H9 (cell line): Measurements from ENCODE around the gene CRBN. TPM values are rescaled to one million over a fixed set of nuclear protein-coding genes. Genes with fewer than 3 reads are reported as not detected.

Experiments
- DNase-seq: peaks from one replicate; pipeline ENCODE4 v3.0.0-alpha.2; 2017
- H2AFZ ChIP-seq: one replicate; pipeline ENCODE4 v1.6.1; 2013; ENCODE audit warnings: mild to moderate bottlenecking, low read length, control low read depth, moderate library complexity
- H2AK5ac ChIP-seq: 2 replicates; pipeline ENCODE4 v1.6.1; 2013; ENCODE audit warnings: low read length, control low read depth, mixed read lengths; ENCODE audit not compliant: insufficient read length
- H2BK120ac ChIP-seq: one replicate; pipeline ENCODE4 v1.6.1; 2013; ENCODE audit warnings: low read depth, mild to moderate bottlenecking, low read length, control low read depth, inconsistent platforms; ENCODE audit not compliant: poor library complexity, severe bottlenecking
- H2BK12ac ChIP-seq: 2 replicates; pipeline ENCODE4 v1.6.1; 2013; ENCODE audit warnings: low read length, control low read depth, mixed read lengths, low read depth; ENCODE audit not compliant: insufficient read length
- H2BK15ac ChIP-seq: 2 replicates; pipeline ENCODE4 v1.6.1; 2013; ENCODE audit warnings: low read depth, low read length, control low read depth
- H2BK20ac ChIP-seq: one replicate; pipeline ENCODE4 v1.6.1; 2013; ENCODE audit warnings: low read depth, mild to moderate bottlenecking, low read length, control low read depth, inconsistent platforms; ENCODE audit not compliant: poor library complexity, severe bottlenecking
- H2BK5ac ChIP-seq: 2 replicates; pipeline ENCODE4 v1.6.1; 2013; ENCODE audit warnings: low read length, control low read depth, mixed read lengths; ENCODE audit not compliant: insufficient read length
- H3K14ac ChIP-seq: 2 replicates; pipeline ENCODE4 v1.6.1; 2013; ENCODE audit warnings: low read length, control low read depth; ENCODE audit not compliant: insufficient read depth
- H3K18ac ChIP-seq: 2 replicates; pipeline ENCODE4 v1.6.1; 2013; ENCODE audit warnings: low read depth, mild to moderate bottlenecking, mixed read lengths, low read length, control low read depth; ENCODE audit not compliant: insufficient read length
- H3K23ac ChIP-seq: 2 replicates; pipeline ENCODE4 v1.6.1; 2013; ENCODE audit warnings: low read length, control low read depth, mixed read lengths, low read depth; ENCODE audit not compliant: insufficient read length
- H3K23me2 ChIP-seq: 2 replicates; pipeline ENCODE4 v1.6.1; 2013; ENCODE audit warnings: low read depth, mild to moderate bottlenecking, mixed read lengths, low read length, control low read depth; ENCODE audit not compliant: insufficient read length, poor library complexity, severe bottlenecking
- H3K27ac ChIP-seq: 2 replicates; pipeline ENCODE4 v1.5.1; 2013; ENCODE audit warnings: low read length, control low read depth, mixed read lengths, low read depth; ENCODE audit not compliant: insufficient read length
- H3K27me3 ChIP-seq: 2 replicates; pipeline ENCODE4 v1.6.1; 2013; ENCODE audit warnings: low read length, control low read depth, inconsistent platforms; ENCODE audit not compliant: insufficient read depth
- H3K4ac ChIP-seq: 2 replicates; pipeline ENCODE4 v1.6.1; 2013; ENCODE audit warnings: low read depth, mild to moderate bottlenecking, control low read depth, inconsistent platforms, low read length, moderate library complexity
- H3K4me1 ChIP-seq: 2 replicates; pipeline ENCODE4 v1.6.1; 2013; ENCODE audit warnings: low read length, control low read depth, inconsistent platforms; ENCODE audit not compliant: insufficient read depth
- H3K4me2 ChIP-seq: 2 replicates; pipeline ENCODE4 v1.6.1; 2013; ENCODE audit warnings: low read length, control low read depth, mixed read lengths; ENCODE audit not compliant: insufficient read length, insufficient read depth
- H3K56ac ChIP-seq: 2 replicates; pipeline ENCODE4 v1.6.1; 2013; ENCODE audit warnings: low read depth, mild to moderate bottlenecking, mixed read lengths, low read length, control low read depth; ENCODE audit not compliant: insufficient read length
- H3K79me1 ChIP-seq: 2 replicates; pipeline ENCODE4 v1.6.1; 2013; ENCODE audit warnings: low read depth, mild to moderate bottlenecking, moderate library complexity, low read length, control low read depth, inconsistent platforms; ENCODE audit not compliant: insufficient read depth, poor library complexity, severe bottlenecking
- H3K79me2 ChIP-seq: 2 replicates; pipeline ENCODE4 v1.6.1; 2013; ENCODE audit warnings: low read length, control low read depth, inconsistent platforms; ENCODE audit not compliant: insufficient read depth
- H3K9ac ChIP-seq: 2 replicates; pipeline ENCODE4 v1.6.1; 2013; ENCODE audit warnings: low read length, control low read depth, mixed read lengths; ENCODE audit not compliant: insufficient read length; ENCODE audit errors: extremely low read depth
- H3K9me3 ChIP-seq: one replicate; pipeline ENCODE4 v1.6.1; 2013; ENCODE audit warnings: low read depth, low read length, inconsistent platforms; ENCODE audit not compliant: control insufficient read depth
- H3T11ph ChIP-seq: one replicate; pipeline ENCODE4 v1.6.1; 2013; ENCODE audit warnings: mild to moderate bottlenecking, low read length, control low read depth, inconsistent platforms
- H4K20me1 ChIP-seq: one replicate; pipeline ENCODE4 v1.6.1; 2013; ENCODE audit not compliant: control insufficient read depth, insufficient read length, insufficient read depth
- H4K5ac ChIP-seq: 2 replicates; pipeline ENCODE4 v1.6.1; 2013; ENCODE audit warnings: low read depth, mild to moderate bottlenecking, mixed read lengths, low read length, control low read depth; ENCODE audit not compliant: insufficient read length
- H4K8ac ChIP-seq: replicated peaks from 2 replicates; pipeline ENCODE4 v1.6.1; 2013; ENCODE audit warnings: low read length, control low read depth, mixed read lengths, low read depth; ENCODE audit not compliant: insufficient read length
- H4K91ac ChIP-seq: 2 replicates; pipeline ENCODE4 v1.6.1; 2013; ENCODE audit warnings: low read depth, mild to moderate bottlenecking, moderate library complexity, mixed read lengths, low read length, control low read depth; ENCODE audit not compliant: insufficient read length
- H3K27ac Mint-ChIP-seq, 3 experiments: 2 replicates in 2 of 3; 3 replicates in 1 of 3; pipeline ENCODE4 v1.8.0; 2020 to 2021; ENCODE audit warnings: mixed read lengths in 3 of 3, mild to moderate bottlenecking in 1 of 3, moderate library complexity in 1 of 3
- H3K27me3 Mint-ChIP-seq: 2 replicates; pipeline ENCODE4 v1.8.0; 2021; ENCODE audit warnings: low read depth, mild to moderate bottlenecking, moderate library complexity, mixed read lengths
- H3K36me3 Mint-ChIP-seq, 3 experiments: 2 replicates in 2 of 3; 3 replicates in 1 of 3; pipeline ENCODE4 v1.8.0; 2020 to 2021; ENCODE audit warnings: low read depth in 3 of 3, mixed read lengths in 3 of 3; ENCODE audit not compliant: insufficient read depth in 1 of 3
- H3K4me1 Mint-ChIP-seq, 2 experiments: 2 replicates each; pipeline ENCODE4 v1.8.0; 2020; ENCODE audit warnings: mixed read lengths in 2 of 2
- H3K4me3 Mint-ChIP-seq, 2 experiments: 2 replicates in 1 of 2; 3 replicates in 1 of 2; pipeline ENCODE4 v1.8.0; 2020 to 2021; ENCODE audit warnings: mild to moderate bottlenecking in 2 of 2, mixed read lengths in 2 of 2, moderate library complexity in 1 of 2
- H3K9me3 Mint-ChIP-seq, 2 experiments: 2 replicates in 1 of 2; 3 replicates in 1 of 2; pipeline ENCODE4 v1.8.0; 2020; ENCODE audit warnings: mild to moderate bottlenecking in 2 of 2, mixed read lengths in 2 of 2, moderate library complexity in 1 of 2
- CTCF ChIP-seq: fragments of 200-600 bp; sonication (generic); conservative IDR thresholded peaks from 3 replicates; pipeline ENCODE4 v1.8.0; 2021; ENCODE audit warnings: antibody characterized with exemption, mild to moderate bottlenecking
- WGBS: extraction: QIAGEN DNeasy Blood & Tissue Kit; methylation state at CpG from one replicate; pipeline ENCODE4 v1.1.7; 2013; ENCODE audit warnings: missing lambda C conversion rate, low lambda C conversion rate, mixed read lengths; ENCODE audit not compliant: insufficient read length; ENCODE audit errors: extremely low coverage; 5-methylcytosine and 5-hydroxymethylcytosine counted together
- total RNA-seq: library from RNA; stranded (reverse); gene quantifications from 2 replicates; pipeline ENCODE4 v1.2.1, GENCODE V29; 2021

CRBN gene
- total RNA-seq, 1 experiment from 2014 or later: 40.2 TPM

- no peak overlapping the region for H2BK15ac ChIP-seq
- 0 out of 4 replicates have a peak, but pooled peaks cover 0 to 4% of the 10 kb centered on the region in 2 experiments for H3K4me1 Mint-ChIP-seq
- no peak overlapping the region for H2BK120ac ChIP-seq
- no peak overlapping the region for H3K56ac ChIP-seq
- H2AFZ ChIP-seq: no peak overlapping the region
- H3K79me1 ChIP-seq: no peaks in the 10 kb centered on the region
- H3K4me1 ChIP-seq: no peaks in the 10 kb centered on the region
- no peaks in the 10 kb centered on the region for H3K27me3 Mint-ChIP-seq
- H3K9me3 ChIP-seq: no peaks in the 10 kb centered on the region
- H4K5ac ChIP-seq: no peak overlapping the region
- H2AK5ac ChIP-seq: no peak overlapping the region
- TF ChIP-seq CTCF: no peak
- no peak overlapping the region for H3K4me3 Mint-ChIP-seq
- no peak overlapping the region for H2BK5ac ChIP-seq
- DNase-seq: no peak
- H3K14ac ChIP-seq: no peak overlapping the region
- peaks cover 3% of the 10 kb centered on the region; the same call in 1 of the 2 replicates for H3K79me2 ChIP-seq
- H3K23ac ChIP-seq: no peak overlapping the region
- H4K91ac ChIP-seq: no peak overlapping the region
- no peak overlapping the region for H4K8ac ChIP-seq
- no peak overlapping the region for H3K9ac ChIP-seq
- H3K18ac ChIP-seq: no peak overlapping the region
- no peaks in the 10 kb centered on the region for H3K23me2 ChIP-seq
- peak overlapping the region in 1 of 3 experiments; percentile 1; a peak in 3 of 7 replicates for H3K27ac Mint-ChIP-seq
- no peaks in the 10 kb centered on the region for H3K9me3 Mint-ChIP-seq
- peaks cover 23 to 52% (median 51%) of the 10 kb centered on the region in 3 experiments; a peak in 6 of 7 replicates for H3K36me3 Mint-ChIP-seq
- no peak overlapping the region for H2BK20ac ChIP-seq
- no peaks in the 10 kb centered on the region for H4K20me1 ChIP-seq
- H3K27me3 ChIP-seq: no peaks in the 10 kb centered on the region
- H3T11ph ChIP-seq: no peak overlapping the region
- no peak overlapping the region for H3K27ac ChIP-seq
- no peak overlapping the region for H3K4me2 ChIP-seq
- H2BK12ac ChIP-seq: no peak overlapping the region
- WGBS: no CpG with 5 or more reads among the region's 4 CpGs
- no peak overlapping the region for H3K4ac ChIP-seq
Observed at GRCh38 chr3:3134750-3135448, 44.6 kb downstream of the CRBN start.
